ENCODE measurements around the gene SPEF2.
A peak's percentile ranks its signal among the peaks of the same experiment; 100 is the strongest.

SPEF2 gene

DNA sequence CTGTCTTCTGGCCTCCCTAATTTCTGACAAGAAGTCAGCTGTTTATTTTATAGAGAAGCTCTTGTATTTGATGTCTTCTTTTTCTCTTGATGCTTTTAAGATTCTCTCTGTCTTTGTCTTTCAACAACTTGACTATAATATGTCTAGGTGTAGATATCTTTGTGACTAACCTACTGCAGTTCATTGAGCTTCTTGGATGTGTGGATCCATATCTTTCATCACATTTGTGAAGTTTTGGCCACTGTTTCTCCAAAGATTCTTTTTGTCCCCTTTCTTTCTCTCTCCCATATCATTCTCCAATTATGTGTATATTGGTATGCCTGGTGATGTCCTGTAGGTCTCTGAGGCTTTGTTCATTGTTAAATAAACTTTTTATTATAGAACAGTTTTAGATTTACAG is 16.7 kb downstream of the SPEF2 start:
- Mint-ChIP-seq H3K27ac (no peak overlapping the region), H3K36me3 (ENCODE audit: low read depth) (peaks cover 54% of the 10 kb centered on the region), H3K4me1 (no peaks in the 10 kb centered on the region), H3K4me3 (no peak overlapping the region), H3K27me3 (no peaks in the 10 kb centered on the region), H3K9me3 (peaks cover 23% of the 10 kb centered on the region)
- no peak for ATAC-seq
- DNase-seq = no peak

GRCh38 chr5:35640623-35641022 is 23.0 kb downstream of the SPEF2 start:
- no peak overlapping the region for H3K27ac Mint-ChIP-seq
- no peak overlapping the region for H3K4me3 Mint-ChIP-seq
- peaks cover 14% of the 10 kb centered on the region for H3K36me3 Mint-ChIP-seq (ENCODE audit: low read depth)
- DNase-seq = no peak
- no peaks in the 10 kb centered on the region for H3K27me3 Mint-ChIP-seq
- peaks cover 2% of the 10 kb centered on the region for H3K4me1 Mint-ChIP-seq
- H3K9me3 Mint-ChIP-seq = no peaks in the 10 kb centered on the region
- no peak for ATAC-seq

GRCh38 chr5:35644543-35644942 is 26.9 kb downstream of the SPEF2 start:
- H3K27me3 Mint-ChIP-seq = no peaks in the 10 kb centered on the region

DNA sequence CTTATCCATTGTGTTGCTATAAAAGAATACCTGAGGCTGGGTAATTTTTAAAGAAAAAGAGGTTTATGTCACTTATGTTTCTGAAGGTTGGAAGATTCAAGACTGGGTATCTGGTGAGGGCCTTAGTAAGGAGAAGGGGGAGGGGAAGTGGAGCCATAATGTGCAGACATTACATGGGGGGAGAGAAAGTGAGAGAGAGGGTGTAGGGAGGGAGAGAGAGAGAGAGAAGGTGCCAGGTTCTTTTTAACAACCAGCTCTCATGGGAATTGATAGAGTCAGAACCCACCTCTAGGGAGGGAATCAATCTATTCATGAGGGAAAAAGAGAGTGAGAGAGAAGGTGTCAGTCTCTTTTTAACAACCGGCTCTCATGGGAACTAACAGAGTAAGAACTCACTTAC is 29.5 kb downstream of the SPEF2 start:
- DNase-seq (no peak), ATAC-seq (no peak)
- Mint-ChIP-seq H3K9me3 (no peaks in the 10 kb centered on the region), H3K36me3 (ENCODE audit: low read depth) (peaks cover 3% of the 10 kb centered on the region), H3K4me1 (peaks cover 2% of the 10 kb centered on the region), H3K27ac (no peak overlapping the region), H3K4me3 (no peak overlapping the region), H3K27me3 (no peaks in the 10 kb centered on the region)

More at GRCh38 chr5:35644543-35644942, 26.9 kb downstream of the SPEF2 start:
- peak; percentile 69 for ATAC-seq
- H3K27ac Mint-ChIP-seq = no peak overlapping the region
- H3K4me3 Mint-ChIP-seq = no peak overlapping the region
- no peak for DNase-seq
- H3K9me3 Mint-ChIP-seq = no peaks in the 10 kb centered on the region
- H3K4me1 Mint-ChIP-seq = peaks cover 2% of the 10 kb centered on the region
- H3K36me3 Mint-ChIP-seq (ENCODE audit: low read depth) = peaks cover 3% of the 10 kb centered on the region

DNA sequence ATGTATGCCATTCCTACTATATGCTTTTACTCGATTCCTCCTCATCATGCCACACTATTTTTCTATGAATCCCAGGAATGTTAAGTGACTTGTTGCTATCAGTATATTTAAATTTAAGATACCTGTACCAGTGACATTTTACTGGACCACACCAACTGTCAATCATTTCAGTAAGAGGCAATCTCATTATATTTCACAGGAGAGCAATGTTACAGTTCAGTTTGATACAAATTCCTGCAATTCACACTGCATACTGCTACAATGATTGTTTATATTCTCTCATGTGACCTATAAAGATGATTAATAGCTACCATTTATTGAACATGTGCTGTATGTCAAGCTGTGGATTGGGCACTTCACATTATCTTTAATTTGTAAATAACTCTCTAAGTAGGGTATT is 30.0 kb downstream of the SPEF2 start:
- H3K4me1 Mint-ChIP-seq = peaks cover 2% of the 10 kb centered on the region

GRCh38 chr5:35651002-35651756 is 33.5 kb downstream of the SPEF2 start:
- H3K27me3 Mint-ChIP-seq = no peaks in the 10 kb centered on the region
- no peaks in the 10 kb centered on the region for H3K36me3 Mint-ChIP-seq (ENCODE audit: low read depth)
- DNase-seq (peak; percentile 56), ATAC-seq (peak; percentile 94)
- no peaks in the 10 kb centered on the region for H3K9me3 Mint-ChIP-seq
- no peak overlapping the region for H3K27ac Mint-ChIP-seq
- H3K4me3 Mint-ChIP-seq = no peak overlapping the region
- H3K4me1 Mint-ChIP-seq = no peaks in the 10 kb centered on the region

More for the DNA sequence above, 30.0 kb downstream of the SPEF2 start:
- Mint-ChIP-seq H3K36me3 (ENCODE audit: low read depth) (peaks cover 3% of the 10 kb centered on the region), H3K27me3 (no peaks in the 10 kb centered on the region), H3K27ac (no peak overlapping the region), H3K9me3 (no peaks in the 10 kb centered on the region), H3K4me3 (no peak overlapping the region)
- DNase-seq (no peak), ATAC-seq (no peak)

DNA sequence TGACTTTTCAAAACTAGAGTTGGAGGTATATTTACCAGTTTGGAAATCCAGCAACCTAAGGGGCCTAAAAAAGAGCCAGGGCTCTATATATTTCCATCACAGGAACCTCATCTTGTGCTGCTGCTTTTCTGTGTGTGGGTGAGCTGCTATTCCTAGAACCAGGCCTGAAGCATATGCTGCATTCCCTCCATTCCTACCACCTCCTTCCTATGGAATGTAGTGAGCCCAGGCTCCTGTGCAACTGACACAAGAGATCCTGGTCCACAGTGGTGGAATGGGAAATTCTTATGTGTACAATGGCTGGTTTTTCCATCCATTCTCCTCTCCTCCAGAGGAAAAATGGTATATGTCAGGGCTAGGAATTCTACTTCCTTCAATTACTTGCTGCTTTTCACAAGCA is 39.1 kb downstream of the SPEF2 start:
- Mint-ChIP-seq H3K36me3 (ENCODE audit: low read depth) (peaks cover 5% of the 10 kb centered on the region), H3K27me3 (no peaks in the 10 kb centered on the region), H3K9me3 (no peaks in the 10 kb centered on the region), H3K27ac (no peak overlapping the region), H3K4me1 (peaks cover 11% of the 10 kb centered on the region), H3K4me3 (no peak overlapping the region)
- ATAC-seq (no peak), DNase-seq (no peak)

- DNase-seq (no peak), ATAC-seq (no peak)
- Mint-ChIP-seq H3K36me3 (ENCODE audit: low read depth) (peaks cover 8% of the 10 kb centered on the region), H3K4me3 (no peak overlapping the region), H3K27me3 (no peaks in the 10 kb centered on the region), H3K9me3 (peaks cover 4% of the 10 kb centered on the region), H3K27ac (no peak overlapping the region), H3K4me1 (peaks cover 11% of the 10 kb centered on the region)
Measured at GRCh38 chr5:35657877-35658276, 40.2 kb downstream of the SPEF2 start.

- Mint-ChIP-seq H3K9me3 (peaks cover 8% of the 10 kb centered on the region), H3K4me1 (peaks cover 15% of the 10 kb centered on the region), H3K27ac (no peak overlapping the region), H3K36me3 (ENCODE audit: low read depth) (peaks cover 15% of the 10 kb centered on the region), H3K4me3 (no peak overlapping the region), H3K27me3 (no peaks in the 10 kb centered on the region)
- DNase-seq (no peak), ATAC-seq (no peak)
Measured at GRCh38 chr5:35659556-35659955, 41.9 kb downstream of the SPEF2 start.

DNA sequence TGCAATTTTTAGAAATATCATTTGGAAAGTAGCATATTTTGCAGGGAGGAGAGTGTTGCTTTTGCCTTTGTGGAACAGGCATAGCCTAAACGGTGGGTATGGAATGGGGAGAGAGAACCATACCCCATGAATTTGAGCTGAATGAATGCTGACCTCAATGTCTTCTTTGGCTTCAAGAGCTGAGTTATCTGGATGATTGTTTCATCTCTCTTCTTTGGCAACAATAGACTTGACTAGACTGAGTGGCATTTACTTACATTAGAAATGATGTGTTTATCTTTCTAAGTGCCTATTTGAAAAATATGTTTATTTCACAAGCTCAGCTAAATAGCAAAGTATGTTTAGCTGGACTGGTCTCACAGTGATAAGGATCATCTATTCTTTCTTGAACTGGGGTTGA is 42.8 kb downstream of the SPEF2 start:
- ATAC-seq (no peak), DNase-seq (no peak)
- Mint-ChIP-seq H3K4me3 (no peak overlapping the region), H3K27me3 (no peaks in the 10 kb centered on the region), H3K9me3 (peaks cover 8% of the 10 kb centered on the region), H3K27ac (no peak overlapping the region), H3K4me1 (peaks cover 20% of the 10 kb centered on the region), H3K36me3 (ENCODE audit: low read depth) (peaks cover 15% of the 10 kb centered on the region)

- no peak overlapping the region for H3K27ac Mint-ChIP-seq
- no peak overlapping the region for H3K4me3 Mint-ChIP-seq
- peaks cover 26% of the 10 kb centered on the region for H3K36me3 Mint-ChIP-seq (ENCODE audit: low read depth)
- DNase-seq (no peak), ATAC-seq (no peak)
- peaks cover 14% of the 10 kb centered on the region for H3K9me3 Mint-ChIP-seq
- H3K4me1 Mint-ChIP-seq = peaks cover 31% of the 10 kb centered on the region
- no peaks in the 10 kb centered on the region for H3K27me3 Mint-ChIP-seq
Measured at GRCh38 chr5:35664584-35664983, 46.9 kb downstream of the SPEF2 start.

GRCh38 chr5:35665096-35665495 is 47.4 kb downstream of the SPEF2 start:
- no peak for ATAC-seq

DNA sequence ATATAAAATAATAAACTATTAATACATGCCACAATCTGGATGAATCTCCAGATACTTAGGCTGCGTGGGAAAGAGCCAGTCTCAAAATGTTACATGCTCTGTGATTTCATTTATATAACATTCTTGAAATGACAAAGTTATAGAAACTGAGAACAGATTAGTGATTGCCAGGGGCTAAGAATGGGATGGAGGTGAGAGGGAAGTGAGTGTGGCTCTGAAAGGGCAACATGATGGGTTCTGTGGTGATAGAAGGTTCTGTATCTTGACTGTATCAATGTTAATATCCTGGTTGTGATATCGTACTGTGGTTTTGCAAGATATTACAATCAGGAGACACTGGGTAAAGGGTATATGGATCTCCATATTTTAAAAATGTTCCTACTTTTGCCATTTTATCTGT is 50.7 kb downstream of the SPEF2 start:
- Mint-ChIP-seq H3K27me3 (no peaks in the 10 kb centered on the region), H3K4me3 (no peak overlapping the region), H3K9me3 (peaks cover 10% of the 10 kb centered on the region), H3K4me1 (peaks cover 64% of the 10 kb centered on the region), H3K27ac (peak overlapping the region; percentile 17), H3K36me3 (ENCODE audit: low read depth) (peaks cover 17% of the 10 kb centered on the region)
- DNase-seq (no peak), ATAC-seq (peak; percentile 59)

More at GRCh38 chr5:35665096-35665495, 47.4 kb downstream of the SPEF2 start:
- peaks cover 26% of the 10 kb centered on the region for H3K36me3 Mint-ChIP-seq (ENCODE audit: low read depth)
- no peaks in the 10 kb centered on the region for H3K27me3 Mint-ChIP-seq
- no peak for DNase-seq
- H3K9me3 Mint-ChIP-seq = peaks cover 14% of the 10 kb centered on the region
- no peak overlapping the region for H3K4me3 Mint-ChIP-seq
- H3K27ac Mint-ChIP-seq = no peak overlapping the region
- H3K4me1 Mint-ChIP-seq = peaks cover 37% of the 10 kb centered on the region

GRCh38 chr5:35668794-35669193 is 51.1 kb downstream of the SPEF2 start:
- H3K27ac Mint-ChIP-seq = peak overlapping the region; percentile 45
- H3K4me1 Mint-ChIP-seq = peaks cover 69% of the 10 kb centered on the region
- H3K4me3 Mint-ChIP-seq = no peak overlapping the region
- ATAC-seq (no peak), DNase-seq (no peak)
- H3K36me3 Mint-ChIP-seq (ENCODE audit: low read depth) = peaks cover 13% of the 10 kb centered on the region
- peaks cover 9% of the 10 kb centered on the region for H3K9me3 Mint-ChIP-seq
- no peaks in the 10 kb centered on the region for H3K27me3 Mint-ChIP-seq

DNA sequence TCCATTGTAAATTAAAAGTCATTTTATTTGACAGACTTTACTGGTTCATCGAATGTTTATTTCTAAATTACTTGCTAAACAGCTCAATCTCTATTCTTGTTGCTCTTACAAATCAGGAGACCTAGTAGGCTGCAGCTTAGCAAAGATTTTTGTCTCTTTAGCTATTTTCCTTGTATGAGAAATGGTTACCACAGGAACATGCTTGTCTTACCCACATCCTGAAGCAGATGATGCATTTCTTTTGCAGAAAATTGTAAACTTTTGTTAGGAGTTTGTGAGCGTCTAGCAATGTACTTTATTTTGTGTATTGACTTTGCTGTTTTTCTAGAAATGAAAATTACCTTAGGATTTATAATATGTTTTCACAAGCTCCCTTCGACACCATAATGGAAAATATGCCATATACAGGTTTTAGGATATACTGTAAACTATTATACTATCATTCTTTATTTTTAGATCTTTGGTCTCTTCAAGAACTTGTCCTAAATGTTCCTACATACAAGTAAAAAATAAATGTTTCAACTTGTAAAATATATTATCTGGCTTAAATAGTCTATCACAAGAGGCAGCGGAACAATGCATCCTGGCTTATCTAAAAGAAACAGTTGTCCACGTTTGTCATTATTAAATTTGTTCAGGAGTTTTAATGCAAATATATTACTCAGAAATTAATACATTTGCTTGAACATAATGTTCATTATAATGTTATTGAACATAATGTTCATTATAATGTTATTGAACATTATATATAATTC is 54.1 kb downstream of the SPEF2 start:
- no peak for DNase-seq
- no peak overlapping the region for H3K4me3 Mint-ChIP-seq
- peaks cover 11% of the 10 kb centered on the region for H3K36me3 Mint-ChIP-seq (ENCODE audit: low read depth)
- H3K27ac Mint-ChIP-seq = peak overlapping the region; percentile 59
- no peaks in the 10 kb centered on the region for H3K27me3 Mint-ChIP-seq
- ATAC-seq = no peak
- H3K4me1 Mint-ChIP-seq = peaks cover 64% of the 10 kb centered on the region
- H3K9me3 Mint-ChIP-seq = peaks cover 5% of the 10 kb centered on the region
